ENCODE results near the gene MOCS2.
"Not testable (repeated sequence)": the region's sequence is repeated elsewhere in the genome, so short reads cannot be mapped to it uniquely, and the experiment has no call there.

MOCS2 gene

GRCh38 chr5:53123702-53124101 lies 14.1 kb upstream of the MOCS2 start:
- TF ChIP-seq CTCF (IDR thresholded peaks at IDR 0.05; ENCODE audit: extremely low read depth, missing control alignments): no peak

GRCh38 chr5:53120165-53120564 lies 10.6 kb upstream of the MOCS2 start:
- TF ChIP-seq CTCF (IDR thresholded peaks at IDR 0.05; ENCODE audit: extremely low read depth, missing control alignments): no peak
- DNase-seq (ENCODE audit: low spot score): no peak

More at GRCh38 chr5:53123702-53124101, 14.1 kb upstream of the MOCS2 start:
- no peak for DNase-seq (ENCODE audit: low spot score)

- TF ChIP-seq CTCF (IDR thresholded peaks at IDR 0.05; ENCODE audit: extremely low read depth, missing control alignments): no peak
- no peak for DNase-seq (ENCODE audit: low spot score)
Measured at GRCh38 chr5:53118879-53119278, 9.3 kb upstream of the MOCS2 start.

- no peak for DNase-seq (ENCODE audit: low spot score)
- no peak for TF ChIP-seq CTCF (IDR thresholded peaks at IDR 0.05; ENCODE audit: extremely low read depth, missing control alignments)
Measured at GRCh38 chr5:53116597-53116996, 7.0 kb upstream of the MOCS2 start.

- TF ChIP-seq CTCF (IDR thresholded peaks at IDR 0.05; ENCODE audit: extremely low read depth, missing control alignments): no peak
- no peak for DNase-seq (ENCODE audit: low spot score)
Measured at GRCh38 chr5:53114988-53115387, 5.4 kb upstream of the MOCS2 start.

- DNase-seq (ENCODE audit: low spot score): no peak
- no peak for TF ChIP-seq CTCF (IDR thresholded peaks at IDR 0.05; ENCODE audit: extremely low read depth, missing control alignments)
Measured at GRCh38 chr5:53113947-53114346, 4.4 kb upstream of the MOCS2 start.

- no peak for DNase-seq (ENCODE audit: low spot score)
- no peak for TF ChIP-seq CTCF (IDR thresholded peaks at IDR 0.05; ENCODE audit: extremely low read depth, missing control alignments)
Measured at GRCh38 chr5:53112909-53113308, 3.4 kb upstream of the MOCS2 start.

GRCh38 chr5:53112307-53112706 lies 2.8 kb upstream of the MOCS2 start:
- not testable (repeated sequence) for DNase-seq (ENCODE audit: low spot score)

Measured in GM20000 (cell line).